ENCODE results near the gene STX2.
"Not testable (repeated sequence)": the region's sequence is repeated elsewhere in the genome, so short reads cannot be mapped to it uniquely, and the experiment has no call there.

Gene STX2

DNA sequence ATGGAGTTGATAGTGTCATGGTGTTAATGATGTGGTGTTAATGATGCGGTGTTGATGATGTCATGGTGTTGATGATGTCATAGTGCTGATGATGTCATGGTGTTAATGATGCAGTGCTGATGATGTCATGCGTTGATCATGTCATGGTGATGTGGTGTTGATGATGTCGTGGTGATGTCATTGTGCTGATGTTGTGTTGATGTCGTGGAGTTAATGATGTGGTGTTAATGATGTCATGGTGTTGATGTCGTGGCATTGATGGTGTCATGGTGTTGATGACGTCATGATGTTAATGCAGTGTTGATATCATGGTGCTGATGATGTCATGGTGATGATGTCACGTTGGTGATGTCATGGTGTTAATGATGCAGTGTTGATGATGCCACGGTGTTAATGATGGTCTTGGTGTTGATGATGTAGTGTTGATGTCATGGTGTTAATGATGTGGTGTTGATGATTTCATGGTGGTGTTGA lies 73.8 kb downstream of the STX2 start:
- no peak for DNase-seq (ENCODE audit: low read depth in 2 of 2)

DNA sequence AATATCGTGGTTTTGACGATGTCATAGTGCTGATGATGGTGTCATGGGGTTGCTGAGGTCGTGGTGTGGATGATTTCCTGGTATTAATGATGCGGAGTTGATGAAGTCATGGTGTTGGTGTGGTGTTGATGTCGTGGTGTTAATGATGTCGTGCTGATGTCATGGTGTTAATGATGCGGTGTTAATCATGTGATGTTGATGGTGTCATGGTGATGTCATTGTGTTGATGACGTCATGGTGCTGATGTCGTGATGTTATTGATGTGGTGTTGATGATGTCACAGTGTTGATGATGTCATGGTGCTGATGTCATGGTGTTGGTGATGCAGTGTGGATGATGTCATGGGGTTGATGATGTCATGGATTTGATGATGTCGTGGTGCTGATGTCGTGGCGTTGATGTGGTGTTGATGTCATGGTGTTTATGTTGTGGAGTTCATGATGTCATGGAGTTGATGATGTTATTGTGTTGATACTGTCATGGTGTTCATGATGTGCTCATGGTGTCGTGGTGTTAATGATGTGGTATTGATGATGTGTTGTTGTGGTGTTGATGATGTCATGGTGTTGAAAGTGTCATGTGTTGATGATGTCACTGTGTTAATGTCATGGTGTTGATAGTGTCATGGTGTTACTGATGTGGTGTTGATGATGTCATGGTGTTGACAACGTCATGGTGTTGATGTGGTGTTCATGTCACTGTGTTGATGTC lies 74.4 kb downstream of the STX2 start:
- DNase-seq (ENCODE audit: low read depth in 2 of 2) = no peak

DNA sequence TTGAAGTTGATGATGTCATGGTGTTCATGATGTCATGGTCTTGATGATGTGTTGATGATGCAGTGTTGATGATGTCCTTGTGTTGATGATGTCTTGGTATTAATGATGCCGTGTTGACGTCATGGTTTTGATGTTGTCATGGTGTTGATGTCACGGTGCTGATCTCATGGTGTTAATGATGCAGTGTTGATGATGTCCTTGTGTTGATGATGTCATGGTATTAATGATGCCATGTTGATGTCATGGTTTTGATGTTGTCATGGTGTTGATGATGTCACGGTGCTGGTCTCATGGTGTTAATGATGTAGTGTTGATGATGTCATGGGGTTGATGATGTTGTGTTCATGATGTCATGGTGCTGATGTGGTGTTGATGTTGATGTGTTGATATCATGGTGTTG lies 75.0 kb downstream of the STX2 start:
- DNase-seq (ENCODE audit: low read depth in 2 of 2) = no peak

DNA sequence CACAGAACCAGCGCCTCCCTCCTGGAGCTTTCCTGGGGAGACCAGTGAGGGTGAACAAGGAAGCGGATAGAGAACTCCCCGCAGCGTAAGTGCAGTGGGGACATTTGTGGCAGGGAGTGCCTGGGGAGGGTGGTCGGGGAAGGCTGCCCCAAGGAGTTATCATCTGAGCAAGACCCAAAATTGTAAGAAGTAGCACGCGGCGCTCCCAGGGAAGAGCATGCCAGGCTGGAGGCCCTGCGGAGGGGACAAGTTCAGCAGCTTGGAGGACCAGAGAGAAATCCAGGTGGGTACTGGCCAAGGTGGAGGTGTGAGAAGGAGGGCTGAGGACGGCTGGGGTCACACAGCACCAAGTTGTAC lies 76.8 kb downstream of the STX2 start:
- DNase-seq (ENCODE audit: low read depth in 2 of 2) = no peak

DNA sequence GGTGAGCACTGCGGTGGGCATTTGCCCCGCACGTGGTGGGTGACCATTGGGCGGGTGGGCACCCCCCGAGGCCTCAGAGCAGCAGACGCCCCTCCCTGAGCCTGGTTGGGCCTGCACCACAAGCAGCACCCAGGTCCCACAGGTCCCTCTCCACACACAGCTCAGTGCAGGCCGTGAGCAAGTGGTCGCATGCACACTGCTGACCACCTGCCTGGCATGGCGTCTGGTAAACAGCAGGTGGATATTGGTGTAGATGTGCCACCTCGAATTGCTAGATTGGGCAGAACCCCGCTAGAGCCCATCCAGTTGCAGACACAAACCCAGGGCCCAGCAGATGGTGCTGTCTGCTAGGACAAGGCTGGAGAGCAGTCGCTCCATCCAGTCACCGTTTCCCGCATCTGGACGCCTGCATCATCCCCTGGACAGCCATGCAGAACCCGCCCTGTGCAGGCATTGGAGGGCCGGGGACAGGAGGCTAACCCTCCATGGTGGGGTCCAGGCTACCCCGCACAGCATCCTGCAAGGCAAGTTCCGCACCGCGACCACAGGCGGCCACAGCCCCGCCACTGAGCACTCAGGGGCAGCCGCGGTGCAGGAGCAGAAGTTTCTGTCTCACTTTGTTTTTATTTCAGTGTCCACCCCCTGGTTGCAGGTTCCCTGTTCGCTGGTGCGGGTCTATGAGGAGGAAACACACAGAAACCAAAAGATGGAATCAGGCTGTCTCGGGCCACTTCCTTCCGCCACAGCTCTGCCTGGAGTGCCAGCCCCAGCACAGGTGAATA lies 77.3 kb downstream of the STX2 start:
- peak; percentile 36 to 55 for DNase-seq (ENCODE audit: low read depth in 2 of 2)

DNA sequence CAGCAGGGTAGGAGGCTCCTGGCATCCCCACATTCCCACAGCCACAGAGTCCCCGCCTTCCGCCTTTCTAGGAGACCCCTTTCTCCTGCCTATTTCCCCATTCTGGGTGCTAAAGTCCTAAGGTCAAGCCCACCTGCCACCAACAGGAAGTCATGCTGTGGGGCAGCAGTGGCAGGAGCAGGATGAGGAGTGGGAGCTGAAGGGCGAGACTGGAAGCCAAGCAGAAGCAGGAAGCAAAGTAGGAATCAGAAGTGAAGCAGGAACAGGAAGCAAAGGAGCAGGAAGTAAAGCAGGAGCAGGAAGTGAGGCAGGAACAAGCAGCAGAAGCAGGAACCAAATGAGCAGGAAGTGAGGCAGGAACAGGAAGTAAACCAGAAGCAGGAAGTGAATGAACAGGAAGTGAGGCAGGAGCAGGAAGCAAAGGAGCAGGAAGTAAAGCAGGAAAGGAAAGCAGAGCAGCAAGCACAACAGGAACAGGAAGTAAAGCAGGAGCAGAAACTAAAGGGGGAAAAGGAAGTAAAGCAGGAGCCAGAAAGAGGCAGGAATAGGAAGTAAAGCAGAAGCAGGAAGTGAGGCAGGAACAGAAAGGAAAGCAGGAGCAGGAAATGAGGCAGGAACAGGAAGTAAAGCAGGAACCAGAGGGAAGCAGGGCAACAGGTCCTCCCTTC lies 84.7 kb downstream of the STX2 start:
- DNase-seq (ENCODE audit: low read depth in 2 of 2) = no peak

DNA sequence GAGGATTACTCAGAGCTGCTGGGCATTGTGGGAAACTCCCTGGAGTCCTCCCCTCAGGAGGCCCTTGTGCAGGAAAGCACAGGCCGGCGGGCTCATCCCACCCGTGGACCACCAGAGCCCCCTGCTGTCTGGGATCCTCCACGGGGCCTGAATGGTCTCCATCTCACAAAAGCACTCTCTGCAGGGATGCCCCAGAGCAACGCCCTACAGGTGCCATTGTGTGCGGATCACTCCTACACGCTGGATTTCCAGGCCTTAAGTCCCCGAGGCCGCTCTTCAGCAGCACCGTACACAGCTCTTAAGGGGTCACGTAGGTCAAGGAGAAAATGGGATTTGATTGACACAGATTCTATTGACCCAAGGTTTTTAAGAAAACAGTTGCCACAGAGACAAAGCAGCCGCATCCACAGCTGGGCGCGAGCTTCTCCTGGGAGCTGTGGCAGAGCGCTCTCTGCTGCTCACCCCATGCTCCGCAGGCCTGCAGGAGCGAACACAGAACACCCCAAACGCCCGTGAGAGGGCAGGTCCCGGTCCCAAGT lies 86.3 kb downstream of the STX2 start:
- DNase-seq (ENCODE audit: low read depth in 2 of 2) = no peak

DNA sequence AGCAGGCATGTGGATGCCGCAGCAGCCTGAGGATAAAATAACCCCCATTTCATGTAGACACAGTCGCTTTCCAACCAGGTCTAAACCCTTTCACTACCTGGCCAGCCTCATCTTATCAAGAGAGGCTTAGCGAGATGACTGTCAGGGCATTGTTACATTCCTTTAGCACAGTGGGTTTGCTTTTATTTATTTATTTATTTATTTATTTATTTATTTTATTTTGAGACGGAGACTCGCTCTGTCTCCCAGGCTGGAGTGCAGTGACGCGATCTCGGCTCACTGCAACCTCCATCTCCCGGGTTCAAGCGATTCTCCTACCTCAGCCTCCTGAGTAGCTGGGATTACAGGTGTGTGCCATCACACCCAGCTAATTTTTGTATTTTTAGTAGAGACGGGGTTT lies 87.0 kb downstream of the STX2 start:
- DNase-seq (ENCODE audit: low read depth in 2 of 2) = not testable (repeated sequence)

DNA sequence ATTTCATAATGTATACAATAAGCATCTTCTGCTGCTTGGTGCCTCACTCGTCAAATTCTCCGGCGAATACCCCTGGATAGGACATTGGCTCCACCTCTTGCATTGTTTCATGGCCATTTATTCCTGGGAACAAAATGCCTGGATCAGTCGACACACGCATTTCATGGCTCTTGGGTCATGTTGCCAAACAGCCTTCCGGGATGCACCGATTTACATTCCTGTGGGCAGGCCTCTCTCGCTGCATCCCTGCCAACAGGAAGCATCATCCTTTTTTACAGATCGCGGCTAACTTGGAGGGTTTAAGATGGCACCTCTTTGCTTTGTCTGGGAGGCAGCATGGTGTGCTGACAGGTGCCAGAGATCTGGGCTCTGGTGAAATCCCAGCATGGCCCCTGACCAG lies 90.3 kb downstream of the STX2 start:
- no peak for DNase-seq (ENCODE audit: low read depth in 2 of 2)

DNA sequence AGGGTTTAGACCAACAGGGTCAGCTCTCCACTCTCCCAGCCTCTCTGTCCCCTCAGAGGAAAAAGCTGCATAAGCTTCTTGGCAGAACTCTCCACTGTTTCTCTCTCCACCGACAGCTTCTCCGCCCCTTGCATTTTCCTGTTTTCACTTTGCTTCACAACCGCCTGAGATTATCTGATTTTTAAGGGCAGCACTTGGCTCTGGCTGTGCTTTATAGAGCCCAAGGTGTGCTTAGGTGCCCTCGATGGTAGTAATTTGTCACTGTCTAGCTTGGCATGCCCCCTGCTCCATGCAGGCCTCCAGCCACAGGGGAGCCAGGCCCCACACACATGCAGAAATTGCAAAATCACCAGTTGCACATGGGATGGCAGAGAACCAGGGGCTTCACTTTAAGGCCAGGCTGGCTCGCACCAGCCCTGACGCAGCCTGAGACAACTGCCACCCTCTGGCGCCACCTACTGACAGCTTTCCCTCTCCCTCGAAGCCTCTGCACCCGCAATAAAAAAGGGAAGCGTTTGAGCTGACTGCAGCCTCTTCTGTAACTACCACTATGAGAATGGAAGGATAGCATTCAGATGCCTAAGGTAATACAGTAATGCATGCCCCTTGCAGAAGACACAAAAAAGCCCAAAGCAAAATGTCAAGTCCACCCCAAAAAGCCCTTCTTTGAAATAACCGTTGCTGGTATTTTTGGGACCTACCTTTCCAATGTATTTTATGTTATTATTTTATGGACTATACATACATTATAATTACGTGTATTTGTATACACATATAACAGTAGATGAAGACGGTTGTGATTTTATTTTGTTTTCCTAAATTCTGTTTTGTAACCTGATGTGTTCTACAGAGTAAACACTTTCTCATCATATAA lies 90.9 kb downstream of the STX2 start:
- peak; percentile 51 to 69 for DNase-seq (ENCODE audit: low read depth in 2 of 2)

DNA sequence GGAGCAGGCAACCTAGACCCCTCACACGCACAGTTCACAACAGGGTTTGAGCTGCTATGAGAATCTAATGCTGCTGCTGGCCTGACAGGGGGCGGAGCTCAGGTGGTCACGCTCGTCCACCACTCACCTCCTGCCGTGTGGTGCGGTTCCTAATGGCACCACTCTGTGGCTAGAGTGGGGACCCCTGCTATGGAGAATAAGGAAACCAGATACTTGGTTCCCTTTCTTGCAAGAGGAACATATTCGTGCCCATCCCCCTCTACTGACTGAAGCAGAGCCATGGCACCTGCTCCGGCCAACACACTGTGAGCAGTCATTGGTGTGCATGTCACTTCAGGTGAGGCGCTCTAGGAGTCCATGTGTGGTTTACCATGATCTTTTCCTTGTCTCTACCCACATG lies 92.5 kb downstream of the STX2 start:
- DNase-seq (ENCODE audit: low read depth in 2 of 2) = no peak

DNA sequence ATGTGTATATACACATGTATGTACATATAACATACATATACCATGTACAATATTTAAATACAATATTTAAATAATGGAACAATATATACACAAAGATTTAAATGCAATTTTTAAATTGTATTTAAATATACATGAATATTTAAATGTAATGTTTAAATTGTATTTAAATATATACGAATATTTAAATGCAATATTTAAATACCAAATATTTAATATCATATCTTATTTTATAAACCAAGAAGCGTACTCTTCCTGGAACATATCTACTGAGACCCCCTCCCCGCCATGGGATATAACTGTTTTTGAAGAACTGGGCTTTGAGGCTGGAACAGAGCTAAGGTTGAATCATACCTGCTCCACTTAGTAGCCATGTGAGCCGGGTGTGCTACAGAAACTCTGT lies 93.1 kb downstream of the STX2 start:
- DNase-seq (ENCODE audit: low read depth in 2 of 2) = no peak

DNA sequence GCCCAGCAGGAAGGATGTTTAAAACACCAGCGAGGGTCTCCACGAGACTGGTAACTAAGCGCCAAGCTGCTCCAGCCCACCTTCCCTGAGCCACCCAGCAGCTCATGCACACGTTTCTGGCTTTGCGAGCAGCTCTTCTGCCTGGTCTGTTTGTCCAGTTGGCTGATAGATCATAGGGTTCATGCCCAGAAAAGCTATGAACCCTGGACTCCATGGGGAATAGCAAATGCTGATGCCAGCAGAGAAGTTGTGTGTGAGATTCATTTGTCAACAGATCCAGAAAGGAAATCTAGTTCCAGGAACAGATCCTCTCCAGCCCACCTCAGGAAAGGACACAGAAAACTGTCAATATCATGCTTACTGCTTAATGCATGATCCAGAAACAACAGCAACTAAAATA lies 94.8 kb downstream of the STX2 start:
- no peak for DNase-seq (ENCODE audit: low read depth in 2 of 2)

DNA sequence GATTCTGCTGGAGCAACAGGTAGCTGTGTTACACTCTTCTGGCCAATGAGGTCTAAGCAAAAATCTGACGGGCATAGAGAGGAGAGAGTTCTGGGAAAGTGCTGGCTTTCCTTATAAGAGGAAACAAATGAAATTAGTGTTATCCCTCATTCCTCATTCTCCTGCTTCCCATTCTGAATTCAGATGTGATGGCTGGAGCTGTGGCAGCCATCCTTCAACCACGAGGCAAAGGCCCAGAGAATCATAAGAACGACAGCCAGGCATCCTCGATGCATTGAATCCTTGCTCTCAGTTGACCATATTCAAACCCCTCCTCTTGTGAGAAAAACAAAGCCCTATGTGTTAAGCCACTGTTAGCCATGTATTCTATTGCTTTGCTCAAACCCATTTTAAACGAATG lies 95.4 kb downstream of the STX2 start:
- no peak for DNase-seq (ENCODE audit: low read depth in 2 of 2)

DNA sequence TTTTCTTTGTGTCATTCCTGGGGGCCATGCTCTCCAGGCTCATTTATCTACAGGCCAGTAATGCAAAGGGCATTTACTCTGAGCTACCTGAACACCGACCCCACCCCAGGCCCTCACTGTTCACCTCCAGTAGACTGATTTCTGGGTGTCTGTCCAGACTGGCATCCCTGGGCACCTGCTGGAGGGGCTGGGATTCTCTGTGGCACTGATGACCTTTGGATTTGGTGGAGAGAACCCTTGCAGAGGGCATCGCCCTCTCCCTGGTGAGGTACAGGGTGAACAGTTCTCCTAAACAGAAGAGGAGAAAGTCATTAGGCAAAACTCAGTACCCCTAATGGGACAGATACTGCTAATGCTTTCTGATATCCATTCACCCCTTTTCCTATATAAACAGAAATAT lies 95.9 kb downstream of the STX2 start:
- no peak for DNase-seq (ENCODE audit: low read depth in 2 of 2)

DNA sequence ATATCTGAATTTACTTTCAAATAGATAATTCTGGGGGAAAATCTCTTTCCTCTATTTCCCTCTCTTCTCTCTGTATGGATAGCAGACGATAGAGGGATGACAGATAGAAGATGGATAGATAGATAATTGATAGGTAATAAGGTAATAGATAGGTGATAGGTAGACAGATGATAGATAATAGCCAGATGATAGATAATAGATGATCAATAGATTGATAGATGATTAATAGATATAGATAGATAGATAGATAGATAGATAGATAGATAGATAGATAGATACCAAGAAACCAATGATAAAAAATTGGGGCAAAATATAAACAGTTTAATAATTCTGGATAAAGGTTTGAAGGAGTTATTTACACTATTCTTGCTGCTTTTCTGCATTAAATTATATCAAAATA lies 96.3 kb downstream of the STX2 start:
- no peak for DNase-seq (ENCODE audit: low read depth in 2 of 2)

DNA sequence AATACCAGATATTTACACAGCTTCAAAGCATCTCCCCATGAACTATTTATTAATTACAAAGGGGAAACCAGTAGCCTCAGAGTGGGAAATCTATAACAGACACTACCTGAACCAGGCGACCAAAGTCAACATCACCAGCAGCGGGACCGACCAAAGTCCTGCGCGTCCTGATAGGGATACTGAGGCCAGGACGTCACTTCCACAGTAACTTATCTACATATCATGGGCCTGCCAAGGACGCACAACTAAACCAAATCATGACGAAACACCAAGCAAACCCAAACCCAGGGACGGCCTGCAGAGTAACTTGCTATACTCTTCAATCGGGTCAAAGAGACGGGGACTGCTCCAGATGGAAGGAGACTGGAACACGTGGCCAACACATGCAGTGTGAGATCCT lies 96.9 kb downstream of the STX2 start:
- no peak for DNase-seq (ENCODE audit: low read depth in 2 of 2)

Data from stimulated activated CD4-positive, alpha-beta T cell treated with anti-CD3 and anti-CD28 coated beads, Interleukin-1b, Interleukin-23, amount 100 ng/mL, for 4 hours (primary cell).